ENCODE results near the gene U2AF2.
A peak's percentile ranks its signal among the peaks of the same experiment; 100 is the strongest.

DNA sequence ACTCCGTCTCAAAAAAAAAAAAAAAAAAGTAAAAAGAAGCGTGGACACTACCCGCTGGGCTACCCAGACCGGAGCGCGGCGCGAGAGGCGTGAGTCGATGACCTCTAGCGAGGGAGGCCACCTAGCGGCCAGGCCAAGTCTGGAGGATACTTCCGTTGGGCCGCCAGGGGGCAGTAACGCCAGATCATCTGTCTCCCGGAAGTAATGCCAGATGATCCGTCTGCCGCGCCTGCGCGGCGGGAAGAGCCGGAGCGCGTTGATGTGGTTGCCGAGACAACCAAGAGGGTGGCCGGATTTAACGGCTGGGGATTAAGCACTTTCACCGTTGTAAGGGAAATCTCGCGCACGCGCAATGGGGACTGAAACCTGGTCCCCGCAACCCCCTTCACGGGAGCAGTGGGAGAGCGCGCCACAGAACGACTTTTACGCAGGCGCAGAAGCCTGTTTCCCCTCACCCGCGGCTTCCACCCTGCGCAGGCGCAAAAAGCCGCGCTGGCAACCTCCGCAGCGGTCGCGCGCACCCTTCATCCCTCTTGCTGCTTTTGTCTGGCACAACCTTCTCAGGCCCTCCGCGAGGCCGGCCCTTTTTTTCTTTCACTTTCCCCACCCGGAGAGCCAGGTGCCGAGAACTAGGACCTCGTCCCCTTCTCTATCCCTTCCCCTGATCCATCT is 1.0 kb upstream of the U2AF2 start:
- TF ChIP-seq, protein P1, sequence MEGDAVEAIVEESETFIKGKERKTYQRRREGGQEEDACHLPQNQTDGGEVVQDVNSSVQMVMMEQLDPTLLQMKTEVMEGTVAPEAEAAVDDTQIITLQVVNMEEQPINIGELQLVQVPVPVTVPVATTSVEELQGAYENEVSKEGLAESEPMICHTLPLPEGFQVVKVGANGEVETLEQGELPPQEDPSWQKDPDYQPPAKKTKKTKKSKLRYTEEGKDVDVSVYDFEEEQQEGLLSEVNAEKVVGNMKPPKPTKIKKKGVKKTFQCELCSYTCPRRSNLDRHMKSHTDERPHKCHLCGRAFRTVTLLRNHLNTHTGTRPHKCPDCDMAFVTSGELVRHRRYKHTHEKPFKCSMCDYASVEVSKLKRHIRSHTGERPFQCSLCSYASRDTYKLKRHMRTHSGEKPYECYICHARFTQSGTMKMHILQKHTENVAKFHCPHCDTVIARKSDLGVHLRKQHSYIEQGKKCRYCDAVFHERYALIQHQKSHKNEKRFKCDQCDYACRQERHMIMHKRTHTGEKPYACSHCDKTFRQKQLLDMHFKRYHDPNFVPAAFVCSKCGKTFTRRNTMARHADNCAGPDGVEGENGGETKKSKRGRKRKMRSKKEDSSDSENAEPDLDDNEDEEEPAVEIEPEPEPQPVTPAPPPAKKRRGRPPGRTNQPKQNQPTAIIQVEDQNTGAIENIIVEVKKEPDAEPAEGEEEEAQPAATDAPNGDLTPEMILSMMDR (IDR thresholded peaks at IDR 0.05), result peak; percentile 98 to 100 (median 99)
- TF ChIP-seq POLR2A (IDR thresholded peaks at IDR 0.05), result peak in 1 of 2 donors; percentile 81
- TF ChIP-seq POLR2AphosphoS5 (IDR thresholded peaks at IDR 0.05; ENCODE audit: insufficient read depth in 1 of 2, low read depth in 1 of 2), result peak; percentile 90 to 99

Data from vagina (tissue), 2 donors.